C1 segment of cervical spinal cord (tissue), 14 donors: ENCODE data around the gene DYNLT2.
A peak's percentile ranks its signal among the peaks of the same experiment; 100 is the strongest.

Experiments
- DNase-seq, 14 donors: peaks; one replicate each; lab custom pipeline; 2025; lab: John Stamatoyannopoulos, UW

Gene DYNLT2

DNA sequence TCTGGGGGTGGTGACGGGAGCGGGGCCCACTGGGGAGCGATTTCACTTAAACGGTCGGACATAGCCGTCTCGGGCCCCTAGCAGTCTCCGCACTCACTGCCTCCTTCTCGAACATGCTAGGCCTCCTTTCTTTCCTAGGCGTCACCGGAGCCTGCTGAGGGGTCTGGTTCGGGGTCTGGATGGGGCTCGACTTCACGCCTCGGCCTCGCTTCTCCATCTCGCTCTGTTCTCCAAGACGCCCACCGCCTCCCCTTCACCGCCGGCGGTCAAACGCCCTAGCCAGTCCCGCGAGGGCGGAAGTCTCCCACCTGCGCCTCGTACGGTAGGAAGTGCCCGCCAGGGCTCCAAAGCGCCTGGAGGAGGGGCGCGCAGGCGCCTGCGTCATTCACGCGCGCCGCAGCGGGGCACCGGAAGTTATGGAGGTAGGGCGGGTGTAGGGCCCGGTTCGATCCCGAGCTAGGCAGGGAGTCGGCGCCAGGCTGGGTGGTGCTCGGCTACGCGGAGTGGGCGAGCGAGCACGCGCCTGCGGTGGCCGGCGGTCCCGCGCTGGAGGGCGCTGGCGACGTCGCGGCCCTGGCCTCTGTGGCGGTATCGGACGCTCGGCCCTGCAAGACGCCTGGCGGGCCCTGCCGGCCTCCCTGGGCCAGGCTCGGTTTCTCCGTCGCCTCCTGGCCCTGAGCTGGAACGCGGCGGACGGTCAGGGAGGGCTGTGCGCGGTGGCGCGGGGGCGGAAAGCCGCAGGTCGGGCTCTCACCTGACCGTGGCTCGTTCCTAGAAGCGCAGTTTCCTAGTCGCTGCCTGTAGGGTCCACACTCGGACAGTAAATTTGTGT, at the start of gene DYNLT2, which contains the start of gene ERMARD:
TSS of gene DYNLT2 (minus strand) at position 331 of the 832 bp plus-strand sequence. CDS start at position 217, 114 bp downstream.
TSS of gene ERMARD (plus strand) at position 381 of the 832 bp plus-strand sequence. CDS start at position 417, 36 bp downstream.
- DNase-seq: peak; percentile 69 to 96 (median 89)

- peak in 10 of 14 donors; percentile 4 to 76 (median 26) for DNase-seq
Measured at GRCh38 chr6:169800668-169801395, 49.5 kb upstream of the DYNLT2 start.

- no peak for DNase-seq
Measured at GRCh38 chr6:169800116-169800667, 48.8 kb upstream of the DYNLT2 start.

DNA sequence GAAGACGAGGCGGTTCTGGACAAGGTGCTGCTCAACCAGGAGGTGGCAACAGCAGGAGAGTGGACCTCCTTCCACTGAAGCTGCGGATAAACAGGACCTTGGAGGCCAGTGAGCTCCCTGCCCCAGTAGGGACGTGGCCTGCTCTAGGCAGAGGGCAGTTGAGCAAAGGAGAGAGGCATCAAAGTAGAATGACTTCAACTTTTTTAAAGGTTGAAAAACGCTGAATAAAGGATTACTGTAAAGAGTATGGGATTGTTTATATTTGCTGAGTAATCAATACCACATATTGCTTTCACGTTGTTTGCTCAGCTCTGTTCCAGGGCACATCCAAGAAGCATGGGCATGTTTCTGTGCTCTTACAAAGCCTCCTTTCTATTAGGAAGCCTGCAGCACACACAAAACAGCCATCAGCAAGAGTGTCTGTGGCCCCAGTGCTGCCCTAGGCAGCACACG, 48.1 kb upstream of the DYNLT2 start:
- peak in 5 of 14 donors; percentile 7 to 30 (median 16) for DNase-seq

- DNase-seq: no peak
Measured at GRCh38 chr6:169798764-169799473, 47.5 kb upstream of the DYNLT2 start.

DNA sequence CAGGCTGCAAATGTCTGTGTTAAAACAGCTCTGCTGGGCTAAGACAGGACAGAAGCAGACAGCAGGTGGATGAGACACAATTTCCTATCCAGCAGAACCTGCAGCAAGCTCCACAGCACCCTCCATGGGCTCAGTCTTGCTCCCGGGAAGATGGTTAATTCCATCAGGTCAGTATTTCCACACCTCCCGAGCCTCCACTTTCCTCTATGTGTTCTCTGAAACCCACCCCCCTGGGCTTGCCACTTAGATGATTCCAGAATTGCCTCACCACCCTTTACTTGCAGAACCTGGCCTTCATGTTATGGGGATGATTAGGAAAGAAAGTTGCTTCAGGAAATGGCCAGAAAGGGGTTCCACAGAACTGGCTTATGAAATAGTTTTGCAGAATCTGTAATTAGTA, 43.8 kb upstream of the DYNLT2 start:
- no peak for DNase-seq

GRCh38 chr6:169794317-169795055, 43.1 kb upstream of the DYNLT2 start:
- DNase-seq: no peak

GRCh38 chr6:169793408-169793807, 42.0 kb upstream of the DYNLT2 start:
- DNase-seq: no peak

DNA sequence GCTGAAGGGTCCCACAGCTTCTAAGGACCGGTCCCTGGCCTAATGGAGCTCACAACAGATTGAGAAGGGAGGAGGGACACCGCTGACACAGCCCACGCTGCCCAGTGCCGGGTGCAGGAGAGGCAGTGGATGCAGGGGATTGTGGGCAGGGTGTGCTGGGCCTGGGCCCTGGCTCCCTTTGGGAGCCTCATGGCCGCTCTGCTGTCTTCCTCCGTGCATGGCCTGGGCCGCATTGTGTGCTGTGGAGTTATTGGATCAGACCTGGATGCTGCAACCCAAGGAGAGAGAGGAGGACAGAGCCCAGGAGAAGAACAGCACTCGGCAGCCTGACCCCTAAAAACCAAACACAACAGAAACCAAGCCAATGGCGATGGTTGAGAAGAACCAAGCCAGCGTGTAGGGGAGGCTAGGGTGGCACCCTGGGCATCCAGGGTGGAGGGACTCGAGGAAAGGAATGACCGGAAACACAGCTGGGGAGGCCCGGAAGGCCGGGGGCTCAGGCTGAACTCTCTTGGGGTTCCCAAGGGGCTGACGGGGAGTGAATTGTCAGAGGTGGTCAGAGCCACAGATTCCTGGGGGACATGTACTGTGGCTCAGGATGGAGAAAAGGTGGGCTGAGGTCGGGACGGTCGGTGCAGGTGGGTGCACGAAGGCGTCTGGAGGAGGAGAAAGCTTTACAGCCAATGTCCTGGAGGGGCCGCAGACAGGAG, 41.1 kb upstream of the DYNLT2 start:
- no peak for DNase-seq

- DNase-seq: no peak
Measured at GRCh38 chr6:169791721-169792131, 40.4 kb upstream of the DYNLT2 start.

DNA sequence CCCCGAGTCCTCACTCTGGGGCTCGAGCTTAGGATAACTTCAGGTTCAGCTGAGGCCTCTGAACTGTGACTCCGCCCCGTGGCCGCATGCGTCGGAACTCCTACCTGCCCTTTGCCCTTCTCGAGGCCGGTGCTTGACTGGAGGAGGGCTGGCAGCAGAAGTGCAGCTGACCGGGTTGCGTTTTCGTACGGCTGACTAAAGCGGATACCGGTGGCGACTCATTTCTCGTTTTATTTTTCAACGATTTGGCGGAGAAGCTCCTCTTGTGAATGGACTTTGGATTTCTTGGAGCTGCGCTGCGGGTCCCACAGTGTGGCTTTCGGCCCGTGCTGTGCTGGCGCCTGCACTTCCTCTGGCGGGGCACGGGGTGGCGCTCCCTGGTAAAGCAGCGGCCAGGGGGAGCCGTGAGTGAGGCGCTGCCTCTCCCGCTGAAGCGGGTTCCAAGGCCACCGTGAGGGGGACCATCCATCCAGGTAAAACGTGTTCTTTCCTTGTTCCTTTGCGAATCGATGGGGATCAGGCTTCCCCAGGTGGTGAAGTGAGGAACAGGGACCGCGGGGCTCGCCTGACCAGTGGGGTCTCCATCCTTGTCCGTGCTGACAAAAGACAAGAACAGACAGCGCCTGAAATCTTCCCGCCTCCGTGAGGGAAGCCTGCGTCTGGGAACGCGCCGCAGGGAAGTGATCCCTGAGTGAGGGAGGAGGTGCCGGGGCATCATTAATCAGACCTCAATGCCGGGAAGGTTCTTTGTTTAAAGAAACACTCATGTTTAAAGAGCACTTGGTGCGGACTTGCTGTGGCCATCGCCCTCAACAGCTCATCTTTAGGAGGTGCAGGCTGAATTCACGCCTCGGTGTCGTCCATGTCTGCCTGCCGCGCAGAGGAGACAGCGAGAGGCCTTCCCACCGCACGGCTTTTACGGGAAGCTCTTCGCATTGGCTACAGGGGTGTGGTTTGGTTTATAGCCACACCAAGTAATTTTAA, 38.9 kb upstream of the DYNLT2 start:
- peak; percentile 14 to 85 (median 62) for DNase-seq

- no peak for DNase-seq
Measured at GRCh38 chr6:169789146-169789943, 38.0 kb upstream of the DYNLT2 start.

DNA sequence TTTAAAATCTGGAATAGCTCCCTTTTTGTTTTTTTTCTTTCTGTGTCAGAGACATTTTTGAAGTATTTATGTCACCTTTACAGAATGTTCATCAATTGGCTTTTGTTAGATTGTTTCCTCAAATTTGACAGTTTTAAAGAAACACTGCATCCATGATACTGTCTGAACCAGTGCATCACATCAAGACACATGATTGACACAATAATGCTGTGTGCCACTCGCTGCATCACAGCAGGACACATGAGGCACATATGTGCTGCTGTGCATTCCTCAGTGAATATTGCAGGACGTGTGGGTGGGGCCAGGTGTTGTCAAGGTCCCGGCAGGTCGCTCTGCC, 37.4 kb upstream of the DYNLT2 start:
- DNase-seq: no peak

GRCh38 chr6:169787797-169788196, 36.4 kb upstream of the DYNLT2 start:
- no peak for DNase-seq

- no peak for DNase-seq
Measured at GRCh38 chr6:169786349-169786748, 35.0 kb upstream of the DYNLT2 start.

DNA sequence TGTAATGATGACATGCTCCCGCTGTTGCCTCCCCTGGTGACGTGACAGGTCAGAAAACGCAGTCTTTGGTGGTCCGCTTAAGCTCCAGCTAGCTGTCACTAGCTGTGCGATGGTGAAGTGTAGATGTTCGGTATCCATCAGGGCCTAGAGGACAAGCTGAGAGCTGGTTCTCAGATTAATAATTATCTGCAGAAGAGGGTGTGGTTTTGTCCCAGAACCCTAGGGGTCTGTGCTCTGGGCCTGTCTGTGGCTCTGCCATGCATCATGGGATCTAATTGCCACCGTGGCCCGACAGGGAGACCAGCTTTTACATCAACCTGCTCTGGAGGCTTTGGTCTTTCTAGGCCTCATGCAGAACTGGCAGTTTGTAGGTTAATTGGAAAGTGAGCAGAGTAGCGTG, 34.2 kb upstream of the DYNLT2 start:
- DNase-seq: no peak

DNA sequence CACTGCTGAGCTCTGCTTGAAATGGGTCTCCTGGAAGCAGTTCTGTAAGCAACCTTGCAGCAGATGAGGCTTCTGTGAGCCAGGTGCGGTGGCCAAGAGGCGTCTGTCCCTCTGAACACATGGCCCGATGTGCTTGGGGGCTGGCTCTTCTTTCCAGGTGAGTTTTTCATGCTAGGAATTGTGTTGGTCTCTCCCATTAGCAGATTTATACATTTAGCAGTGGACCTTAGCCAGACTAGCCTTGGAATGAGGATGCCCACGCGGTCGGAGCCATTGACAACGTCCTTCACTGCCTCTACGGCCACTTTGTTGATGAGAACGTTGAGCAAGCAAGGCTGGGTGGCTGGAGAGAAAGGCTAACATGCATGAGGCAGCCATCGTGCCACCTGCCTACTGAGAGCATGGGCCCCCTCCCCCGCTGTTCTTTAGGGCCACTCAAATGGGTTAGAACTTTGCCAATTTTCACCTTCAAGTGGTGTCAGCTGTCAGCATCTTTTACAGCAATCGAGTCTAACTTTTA, 33.5 kb upstream of the DYNLT2 start:
- no peak for DNase-seq
